Hepatic stellate cell (primary cell): Measurements from ENCODE around the gene SPOCK1.
"Not testable (repeated sequence)": the region's sequence is repeated elsewhere in the genome, so short reads cannot be mapped to it uniquely, and the experiment has no call there.

Source experiments
- DNase-seq: peaks from one replicate; pipeline ENCODE4 v3.0.0; 2011; ENCODE audit warnings: low spot score

SPOCK1 gene

GRCh38 chr5:137394380-137394779 is 104.7 kb downstream of the SPOCK1 start:
- DNase-seq = no peak

DNA sequence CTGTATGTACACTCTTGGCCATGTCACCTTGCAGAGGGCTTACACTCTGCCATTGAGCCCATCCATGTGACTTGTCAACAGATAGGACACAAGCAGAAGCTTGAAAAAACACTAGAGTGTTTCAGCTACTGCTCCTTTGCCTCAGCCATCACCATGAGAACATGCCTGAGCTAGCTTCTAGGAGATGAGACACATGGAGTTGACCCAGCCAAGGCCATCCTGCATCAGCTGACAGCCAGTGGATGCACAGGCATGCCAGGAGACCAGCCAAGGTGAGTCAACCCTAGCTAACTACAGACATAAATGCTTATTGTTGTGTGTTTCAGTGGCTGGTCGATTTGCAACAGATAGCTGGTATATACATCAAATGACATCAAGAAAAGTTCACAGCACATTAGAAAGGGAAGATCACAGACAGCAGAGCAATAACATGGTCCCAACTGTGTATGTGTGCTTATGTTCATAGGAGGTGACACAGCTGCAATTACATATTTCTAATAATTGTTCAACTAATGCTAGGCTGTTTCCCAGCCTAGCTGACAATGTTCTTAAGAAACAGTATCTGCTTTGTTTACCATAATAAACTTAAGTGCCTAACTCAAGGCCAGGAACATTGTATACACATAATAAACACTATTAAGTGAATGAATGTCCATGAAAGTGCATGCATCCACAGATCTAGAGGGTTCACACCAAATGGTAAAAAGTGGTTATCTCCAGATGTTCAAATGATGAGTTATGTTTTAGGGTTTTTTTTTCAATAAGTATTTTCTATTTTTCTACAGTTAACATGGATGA is 105.7 kb downstream of the SPOCK1 start:
- DNase-seq = no peak

DNA sequence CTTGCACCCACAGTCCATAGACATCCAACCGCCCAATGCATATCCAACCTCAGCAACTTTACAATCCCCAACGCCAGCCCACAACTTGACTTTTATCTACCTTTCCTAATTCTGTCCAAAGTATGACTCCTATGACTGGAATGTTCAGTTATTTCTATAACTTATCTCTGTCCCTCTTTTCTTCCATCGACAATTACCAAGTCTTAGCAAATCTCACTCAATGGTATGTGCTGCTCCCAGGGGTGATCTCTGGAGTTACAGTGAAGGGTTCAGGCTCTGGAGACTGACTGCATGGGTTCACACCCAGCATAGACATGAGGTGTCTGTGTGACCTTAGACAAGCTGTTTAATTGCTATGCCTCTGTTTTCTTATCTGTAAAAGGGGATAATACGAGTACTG is 106.9 kb downstream of the SPOCK1 start:
- DNase-seq = no peak

- DNase-seq = not testable (repeated sequence)
Observed at GRCh38 chr5:137391044-137391443, 108.1 kb downstream of the SPOCK1 start.

DNA sequence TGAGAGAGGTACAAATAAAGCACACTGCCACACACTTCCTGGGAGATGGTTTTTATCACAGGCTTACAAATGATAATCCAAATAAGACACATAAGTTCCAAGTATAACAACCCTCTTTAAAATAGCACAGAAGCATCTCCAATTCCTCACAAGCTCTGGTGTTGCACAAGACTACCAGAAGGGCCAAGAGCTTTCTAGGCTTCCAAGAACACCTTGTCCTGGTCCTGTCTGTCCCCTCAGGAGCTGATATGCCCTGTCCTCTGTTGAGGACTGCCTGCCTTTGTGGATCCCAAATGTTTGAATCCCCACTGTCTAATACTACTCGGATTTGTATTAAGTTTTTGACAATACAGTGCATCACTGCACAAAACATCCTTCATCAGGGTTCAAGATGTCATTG is 110.1 kb downstream of the SPOCK1 start:
- DNase-seq = no peak

GRCh38 chr5:137385064-137385463 is 114.1 kb downstream of the SPOCK1 start:
- no peak for DNase-seq

DNA sequence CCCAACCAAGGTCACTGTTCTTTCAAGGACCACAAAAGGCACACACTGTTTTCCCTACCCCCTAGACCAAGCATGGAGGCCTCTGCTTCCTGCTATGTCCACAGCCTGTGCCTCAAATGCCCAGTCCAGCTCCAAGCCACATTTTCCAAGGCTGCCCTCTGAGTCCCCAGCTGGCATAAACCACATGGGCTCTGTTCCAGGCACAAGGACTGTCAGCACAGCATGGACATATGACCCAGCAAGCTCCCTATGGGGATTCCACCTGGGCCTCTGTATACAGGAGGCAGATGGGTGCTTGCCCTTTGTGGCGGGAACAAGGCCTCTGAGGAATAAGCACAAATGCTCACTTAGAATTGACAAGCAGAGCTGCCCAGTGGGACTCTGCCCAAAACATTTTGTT is 115.2 kb downstream of the SPOCK1 start:
- DNase-seq = no peak

DNA sequence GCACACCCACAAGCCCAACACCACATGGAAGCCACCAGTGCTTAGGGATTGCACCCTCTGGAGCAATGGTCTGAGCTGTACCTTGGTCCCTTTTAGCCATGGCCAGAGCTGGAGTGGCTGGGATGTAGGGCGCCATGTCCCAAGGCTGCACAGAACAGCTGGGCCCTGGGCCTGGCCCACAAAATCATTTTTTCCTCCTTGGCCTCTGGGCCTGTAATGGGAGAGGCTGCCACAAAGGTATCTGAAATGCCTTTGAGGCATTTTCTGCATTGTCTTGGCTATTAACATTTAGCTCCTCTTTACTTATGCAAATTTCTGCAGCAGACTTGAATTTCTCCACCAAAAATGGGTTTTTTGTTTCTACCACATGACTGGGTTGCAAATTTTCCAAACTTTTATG is 117.6 kb downstream of the SPOCK1 start:
- no peak for DNase-seq

- no peak for DNase-seq
Observed at GRCh38 chr5:137379555-137380286, 119.4 kb downstream of the SPOCK1 start.

DNA sequence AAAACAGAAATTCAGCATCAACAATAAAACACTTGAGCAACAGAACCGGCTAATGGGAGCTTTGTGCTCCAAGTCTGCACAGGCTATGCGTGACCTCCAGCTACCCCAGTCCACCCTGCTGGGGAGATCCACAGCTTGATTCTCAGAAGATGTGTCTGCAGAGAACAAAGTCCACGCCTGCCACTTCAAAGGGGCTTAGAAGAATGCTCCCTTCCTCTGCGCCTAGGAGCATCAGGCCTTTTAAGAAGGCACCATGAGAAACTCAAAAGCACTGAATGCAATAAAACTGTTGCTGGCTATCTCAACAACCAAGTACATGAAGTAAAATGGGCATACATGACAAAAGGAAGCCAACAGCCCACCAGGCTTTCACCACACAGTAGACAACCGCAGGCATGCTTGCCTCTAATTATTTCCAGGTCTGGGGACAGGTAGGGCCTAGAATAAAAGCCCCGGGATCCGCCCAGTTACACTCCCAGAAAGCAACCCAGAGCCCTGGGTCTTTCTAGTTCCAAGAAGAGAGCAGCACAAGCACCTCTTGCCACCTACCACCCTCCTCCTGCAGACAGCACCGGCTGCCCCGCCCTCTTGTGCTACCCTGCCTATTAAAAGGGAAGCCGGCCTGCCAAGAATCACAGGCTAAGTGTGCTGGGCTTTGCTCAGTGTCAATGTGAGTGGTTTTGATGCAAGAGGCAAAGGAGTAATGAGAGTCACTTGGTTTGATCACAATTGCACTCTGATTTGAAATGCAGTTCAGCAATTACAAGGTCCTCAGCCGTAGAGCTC is 123.2 kb downstream of the SPOCK1 start:
- no peak for DNase-seq

- DNase-seq = no peak
Observed at GRCh38 chr5:137374110-137374714, 124.9 kb downstream of the SPOCK1 start.

DNA sequence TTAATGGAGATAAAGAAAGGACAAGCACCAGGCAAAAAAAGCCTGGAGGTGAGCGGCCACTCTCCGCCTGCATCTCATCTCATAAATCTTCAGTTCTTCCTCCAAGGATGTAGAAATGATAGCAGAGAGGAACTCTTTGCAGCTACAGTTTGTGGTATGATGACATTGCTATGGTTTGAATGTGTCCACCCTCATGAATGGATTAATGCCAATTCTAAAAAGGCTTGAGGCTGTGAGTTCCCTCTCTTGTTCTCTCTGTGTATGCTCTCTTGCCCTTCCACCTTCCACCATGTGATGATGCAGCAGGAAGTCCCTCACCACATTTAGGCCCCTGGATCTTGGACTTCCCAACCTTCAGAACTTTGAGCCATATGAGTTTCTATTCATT is 126.4 kb downstream of the SPOCK1 start:
- no peak for DNase-seq

- no peak for DNase-seq
Observed at GRCh38 chr5:137372016-137372772, 126.9 kb downstream of the SPOCK1 start.

DNA sequence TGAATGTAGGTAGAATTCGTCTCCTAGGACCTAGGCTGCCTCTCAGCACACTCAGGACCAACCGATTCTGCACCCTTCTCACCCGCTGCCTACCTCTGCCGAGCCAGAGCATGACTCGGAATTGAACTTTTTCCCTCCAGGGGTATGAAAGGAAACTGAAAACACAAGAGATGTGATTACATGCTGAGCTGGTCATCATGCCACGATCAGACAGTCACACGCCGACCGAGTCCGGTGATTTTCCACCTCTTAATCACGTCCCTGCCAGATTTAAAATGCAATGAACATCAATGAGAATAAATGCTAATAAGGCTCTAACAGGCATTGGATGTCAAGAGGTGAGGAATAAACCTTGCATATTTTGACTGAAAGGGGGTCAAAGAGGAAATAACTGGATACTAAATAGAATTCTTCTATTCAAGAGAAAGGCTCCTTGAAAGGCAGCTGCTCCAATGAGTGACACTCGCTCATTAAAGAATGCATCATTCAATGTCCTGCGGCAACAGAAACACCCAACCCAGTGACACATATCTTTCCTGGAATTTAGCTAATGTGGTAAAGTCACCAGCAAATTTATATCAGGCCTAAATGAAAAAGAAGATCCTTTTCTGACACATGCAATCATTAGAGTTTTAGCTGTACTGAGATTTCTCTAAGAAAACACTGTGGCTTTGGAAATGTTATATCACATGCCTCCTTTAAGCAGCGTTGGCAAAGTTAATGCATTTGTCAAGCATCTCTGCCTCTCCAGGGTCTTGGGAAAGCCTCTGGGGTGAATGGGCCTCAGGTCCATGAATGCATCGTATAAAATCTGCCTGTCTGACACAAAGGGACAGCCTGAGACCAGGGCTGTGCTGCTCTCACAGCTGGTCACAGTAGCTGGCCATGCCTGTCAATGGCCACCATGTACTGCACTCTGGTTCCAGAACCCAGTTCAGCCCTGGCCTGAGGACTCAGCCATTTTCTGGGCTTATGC is 128.7 kb downstream of the SPOCK1 start:
- no peak for DNase-seq

GRCh38 chr5:137368651-137369050 is 130.5 kb downstream of the SPOCK1 start:
- no peak for DNase-seq

- no peak for DNase-seq
Observed at GRCh38 chr5:137367951-137368350, 131.2 kb downstream of the SPOCK1 start.

- no peak for DNase-seq
Observed at GRCh38 chr5:137366526-137366925, 132.6 kb downstream of the SPOCK1 start.

DNA sequence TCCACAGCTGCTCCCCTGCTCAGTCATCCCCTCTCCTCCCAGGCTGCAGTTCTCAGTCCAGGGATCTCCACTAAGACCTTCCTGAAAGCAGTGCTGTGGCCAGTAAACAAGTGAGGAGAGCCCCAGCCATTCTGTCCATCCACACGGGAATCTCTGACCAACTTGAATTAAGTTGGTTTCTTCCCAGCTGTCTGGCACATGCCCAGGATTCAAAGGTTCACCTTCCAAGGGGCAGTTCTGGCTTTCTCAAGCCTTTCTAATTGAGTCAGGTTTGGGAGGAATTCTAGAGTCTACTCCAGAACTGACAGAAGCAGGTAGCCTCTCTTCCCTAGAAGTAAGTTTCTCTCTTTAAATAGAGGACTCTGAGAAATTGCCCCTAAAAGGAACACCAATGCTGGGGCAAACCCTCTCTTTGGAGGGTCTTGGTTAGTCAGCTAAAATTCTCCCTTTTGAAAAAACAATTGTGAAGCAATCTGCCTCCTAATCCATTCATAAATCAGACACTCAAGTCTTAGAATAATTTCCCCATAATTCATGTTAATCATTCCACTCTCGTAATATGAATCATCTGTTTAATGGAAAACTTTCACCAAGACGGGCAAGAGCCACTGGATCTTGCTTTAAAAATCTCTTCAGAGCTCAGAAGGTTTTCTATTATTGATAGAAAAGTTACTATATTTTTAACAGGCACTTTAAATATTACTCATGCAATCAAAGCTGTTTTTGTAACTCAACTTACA is 133.8 kb downstream of the SPOCK1 start:
- DNase-seq = no peak

DNA sequence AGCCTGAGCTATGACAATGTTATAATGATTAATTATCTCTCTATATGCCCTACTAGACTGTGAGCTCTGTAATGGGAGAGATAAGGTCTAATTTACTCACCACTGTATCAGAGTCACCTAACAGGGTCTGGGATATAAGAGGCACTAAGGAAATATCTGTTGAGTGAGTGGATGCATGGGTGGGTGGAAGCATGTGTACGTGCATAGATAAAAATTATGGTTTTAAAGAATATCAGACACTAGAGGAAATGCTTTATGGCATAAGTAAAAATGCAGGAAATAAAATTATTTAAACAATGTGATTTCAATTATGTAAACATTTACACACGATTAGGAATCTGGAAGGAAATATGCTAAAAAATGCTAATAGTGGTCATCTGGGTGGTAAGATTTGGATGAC is 137.8 kb downstream of the SPOCK1 start:
- peak; percentile 22 for DNase-seq

DNA sequence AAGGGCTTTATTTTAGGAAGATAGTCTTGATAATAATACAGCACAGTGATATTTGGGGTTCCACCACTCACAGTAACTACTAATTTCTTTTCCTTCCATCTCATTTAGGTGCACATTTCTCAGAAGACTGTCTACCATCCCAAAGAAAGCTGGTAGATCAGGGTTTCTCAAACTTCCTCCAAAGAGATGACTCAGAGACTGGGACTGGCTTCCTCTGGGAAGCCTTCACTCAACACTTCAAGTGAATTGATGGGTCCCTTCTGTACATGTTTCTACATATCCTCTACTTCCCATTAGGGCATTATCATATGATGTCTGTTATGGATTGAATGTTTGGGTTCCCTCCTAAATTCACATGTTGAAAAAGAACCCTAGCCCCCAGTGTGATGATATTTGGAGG is 138.5 kb downstream of the SPOCK1 start:
- peak; percentile 24 for DNase-seq
